BJ (cell line): ENCODE data around the gene SPDYE6. TPM values are rescaled to one million over a fixed set of nuclear protein-coding genes. Genes with fewer than 3 reads are reported as not detected.
"Not testable (repeated sequence)": the region's sequence is repeated elsewhere in the genome, so short reads cannot be mapped to it uniquely, and the experiment has no call there.

Source experiments
- CTCF ChIA-PET: fragments of 350-600 bp; formaldehyde crosslinking; extraction: SDS; loops from one replicate; lab custom pipeline; 2021; ENCODE audit warnings: antibody characterized with exemption, inconsistent platforms; lab: Yijun Ruan, JAX
- POLR2A ChIA-PET: fragments of 300-600 bp; sonication (Branson Sonifier 250); formaldehyde crosslinking; extraction: SDS; loops from one replicate; lab custom pipeline; 2021; ENCODE audit warnings: antibody characterized with exemption; lab: Charles Lee
- DNase-seq: peaks from one replicate; pipeline ENCODE4 v3.0.0-alpha.2; 2011; ENCODE audit warnings: low read depth
- H3K27me3 ChIP-seq: 2 replicates; pipeline ENCODE4 v1.6.0; 2011; ENCODE audit warnings: low read length; ENCODE audit not compliant: control insufficient read depth, insufficient read depth
- H3K36me3 ChIP-seq: 2 replicates; pipeline ENCODE4 v1.5.1; 2011; ENCODE audit warnings: low read length; ENCODE audit not compliant: control insufficient read depth, insufficient read depth
- H3K4me3 ChIP-seq: 2 replicates; pipeline ENCODE4 v1.5.1; 2011; ENCODE audit warnings: low read depth, mild to moderate bottlenecking, control low read depth, low read length
- CTCF ChIP-seq: IDR thresholded peaks from 2 replicates; pipeline ENCODE4 v1.5.1; 2011; ENCODE audit warnings: low read depth, mild to moderate bottlenecking, control low read depth, inconsistent platforms, low read length, moderate library complexity; ENCODE audit not compliant: insufficient read depth
- polyA plus RNA-seq: library from polyadenylated mRNA; depleted of rRNA; stranded (reverse); fragments of >200 nt; gene quantifications from 2 replicates; pipeline ENCODE4 v1.2.3, GENCODE V29; 2011

Gene SPDYE6
- polyA plus RNA-seq, 1 experiment: not detected

GRCh38 chr7:102365390-102365789, 9.1 kb upstream of the SPDYE6 start:
- H3K4me3 ChIP-seq, CTCF ChIA-PET, DNase-seq, POLR2A ChIA-PET, H3K27me3 ChIP-seq, H3K36me3 ChIP-seq: not testable (repeated sequence)

GRCh38 chr7:102364394-102364886, 8.2 kb upstream of the SPDYE6 start:
- CTCF ChIA-PET: not testable (repeated sequence)

GRCh38 chr7:102363549-102364393, 7.5 kb upstream of the SPDYE6 start:
- TF ChIP-seq CTCF: peak; percentile 39
- peak overlapping the region; percentile 66 for H3K4me3 ChIP-seq
- H3K36me3 ChIP-seq, H3K27me3 ChIP-seq, POLR2A ChIA-PET, CTCF ChIA-PET: not testable (repeated sequence)
- DNase-seq: peak; percentile 95

More at GRCh38 chr7:102364394-102364886, 8.2 kb upstream of the SPDYE6 start:
- peak overlapping the region; percentile 66 for H3K4me3 ChIP-seq
- POLR2A ChIA-PET, H3K36me3 ChIP-seq, DNase-seq, H3K27me3 ChIP-seq: not testable (repeated sequence)

GRCh38 chr7:102346983-102347382, 9.3 kb downstream of the SPDYE6 start:
- H3K36me3 ChIP-seq, H3K4me3 ChIP-seq, DNase-seq, H3K27me3 ChIP-seq, CTCF ChIA-PET, POLR2A ChIA-PET: not testable (repeated sequence)

GRCh38 chr7:102340599-102341368, 15.5 kb downstream of the SPDYE6 start:
- H3K36me3 ChIP-seq: not testable (repeated sequence)

GRCh38 chr7:102337420-102337819, 18.8 kb downstream of the SPDYE6 start:
- POLR2A ChIA-PET, CTCF ChIA-PET, H3K27me3 ChIP-seq, DNase-seq, H3K4me3 ChIP-seq, H3K36me3 ChIP-seq: not testable (repeated sequence)

More at GRCh38 chr7:102340599-102341368, 15.5 kb downstream of the SPDYE6 start:
- H3K27me3 ChIP-seq, CTCF ChIA-PET, POLR2A ChIA-PET, DNase-seq, H3K4me3 ChIP-seq: not testable (repeated sequence)

GRCh38 chr7:102337002-102337401, 19.2 kb downstream of the SPDYE6 start:
- H3K27me3 ChIP-seq, H3K36me3 ChIP-seq, CTCF ChIA-PET, H3K4me3 ChIP-seq, DNase-seq, POLR2A ChIA-PET: not testable (repeated sequence)

- H3K27me3 ChIP-seq, H3K36me3 ChIP-seq, POLR2A ChIA-PET, DNase-seq, H3K4me3 ChIP-seq, CTCF ChIA-PET: not testable (repeated sequence)
Measured at GRCh38 chr7:102335574-102335973, 20.7 kb downstream of the SPDYE6 start.

GRCh38 chr7:102330666-102331460, 25.4 kb downstream of the SPDYE6 start:
- POLR2A ChIA-PET, H3K27me3 ChIP-seq, H3K4me3 ChIP-seq, DNase-seq, CTCF ChIA-PET, H3K36me3 ChIP-seq: not testable (repeated sequence)

- POLR2A ChIA-PET, H3K36me3 ChIP-seq, CTCF ChIA-PET, H3K4me3 ChIP-seq, H3K27me3 ChIP-seq, DNase-seq: not testable (repeated sequence)
Measured at GRCh38 chr7:102329366-102329765, 26.9 kb downstream of the SPDYE6 start.

- H3K4me3 ChIP-seq, POLR2A ChIA-PET, H3K27me3 ChIP-seq, H3K36me3 ChIP-seq, DNase-seq, CTCF ChIA-PET: not testable (repeated sequence)
Measured at GRCh38 chr7:102328863-102329262, 27.4 kb downstream of the SPDYE6 start.
